GM19239 (cell line): ENCODE measurements around the gene BCAR3.

ENCODE experiments used
- DNase-seq: peaks from one replicate; pipeline ENCODE4 v3.0.0; 2011; ENCODE audit warnings: low spot score; ENCODE audit not compliant: insufficient read length
- FAIRE-seq: peaks from 2 replicates; lab custom pipeline; 2011; peaks lifted over from hg19 to GRCh38; lab: Jason Lieb, UNC

The BCAR3 gene

GRCh38 chr1:93681101-93681988 is at the start of gene BCAR3:
Gene BCAR3 (minus strand): TSS chr1:93681837. CDS start chr1:93674930, 6,907 bp downstream.
- FAIRE-seq (no peak), DNase-seq (peak; percentile 40)

- no peak for FAIRE-seq
Observed at GRCh38 chr1:93730621-93731020, 49.0 kb upstream of the BCAR3 start.

DNA sequence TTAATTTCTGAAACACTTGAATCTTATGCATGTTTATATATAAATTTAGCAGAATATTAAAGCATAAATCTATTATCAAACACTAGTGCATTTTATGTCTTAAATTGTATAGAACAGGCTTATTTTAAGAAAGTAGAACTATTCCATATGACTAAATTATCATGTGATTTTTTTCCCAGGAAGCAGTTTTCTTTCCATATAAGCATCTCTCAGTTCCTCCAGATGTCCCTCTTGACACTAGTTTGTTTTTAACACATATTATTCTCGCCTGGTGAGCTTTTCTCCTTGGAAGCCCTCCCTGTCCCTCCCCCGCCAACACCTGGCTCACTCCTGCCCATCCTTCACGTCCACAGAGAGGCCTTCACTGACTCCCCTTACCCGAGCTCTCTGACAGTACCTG is 48.3 kb upstream of the BCAR3 start:
- FAIRE-seq (no peak), DNase-seq (no peak)

More at GRCh38 chr1:93730621-93731020, 49.0 kb upstream of the BCAR3 start:
- no peak for DNase-seq

- no peak for FAIRE-seq
Observed at GRCh38 chr1:93729502-93729901, 47.9 kb upstream of the BCAR3 start.

DNA sequence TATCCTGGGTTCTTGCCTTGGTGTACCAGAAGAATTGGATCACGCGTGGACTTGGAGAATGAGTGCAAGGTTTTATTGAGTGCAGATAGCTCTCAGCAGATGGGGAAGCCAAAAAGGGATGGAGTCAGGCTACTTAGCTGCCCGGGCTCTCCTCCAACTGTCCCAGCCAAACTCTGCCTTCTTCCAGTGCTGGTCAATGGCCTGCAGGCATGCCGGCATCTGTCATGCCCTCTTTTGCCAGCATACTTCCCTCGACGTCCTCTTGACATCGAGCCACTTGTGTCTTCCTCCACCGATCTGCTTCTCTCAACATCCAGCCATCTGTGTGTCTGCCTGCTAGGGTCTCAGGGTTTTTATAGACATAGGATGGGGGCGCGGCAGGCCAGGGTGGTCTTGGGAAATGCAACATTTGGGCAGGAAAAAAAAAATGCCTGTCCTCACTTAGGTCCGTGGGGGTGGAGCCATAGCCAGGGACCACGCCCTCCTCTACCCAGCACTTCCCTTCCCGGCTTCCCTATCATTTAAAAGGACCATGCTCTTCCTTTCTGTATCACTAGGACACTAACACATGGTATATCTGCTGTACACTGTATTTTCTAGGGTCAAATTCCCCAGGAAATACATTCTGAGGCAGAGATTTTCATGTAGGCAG is 47.0 kb upstream of the BCAR3 start:
- no peak for FAIRE-seq
- no peak for DNase-seq

More at GRCh38 chr1:93729502-93729901, 47.9 kb upstream of the BCAR3 start:
- DNase-seq: no peak

- no peak for FAIRE-seq
- DNase-seq: no peak
Observed at GRCh38 chr1:93723733-93724270, 42.2 kb upstream of the BCAR3 start.

GRCh38 chr1:93723110-93723509 is 41.5 kb upstream of the BCAR3 start:
- no peak for FAIRE-seq
- DNase-seq: no peak

DNA sequence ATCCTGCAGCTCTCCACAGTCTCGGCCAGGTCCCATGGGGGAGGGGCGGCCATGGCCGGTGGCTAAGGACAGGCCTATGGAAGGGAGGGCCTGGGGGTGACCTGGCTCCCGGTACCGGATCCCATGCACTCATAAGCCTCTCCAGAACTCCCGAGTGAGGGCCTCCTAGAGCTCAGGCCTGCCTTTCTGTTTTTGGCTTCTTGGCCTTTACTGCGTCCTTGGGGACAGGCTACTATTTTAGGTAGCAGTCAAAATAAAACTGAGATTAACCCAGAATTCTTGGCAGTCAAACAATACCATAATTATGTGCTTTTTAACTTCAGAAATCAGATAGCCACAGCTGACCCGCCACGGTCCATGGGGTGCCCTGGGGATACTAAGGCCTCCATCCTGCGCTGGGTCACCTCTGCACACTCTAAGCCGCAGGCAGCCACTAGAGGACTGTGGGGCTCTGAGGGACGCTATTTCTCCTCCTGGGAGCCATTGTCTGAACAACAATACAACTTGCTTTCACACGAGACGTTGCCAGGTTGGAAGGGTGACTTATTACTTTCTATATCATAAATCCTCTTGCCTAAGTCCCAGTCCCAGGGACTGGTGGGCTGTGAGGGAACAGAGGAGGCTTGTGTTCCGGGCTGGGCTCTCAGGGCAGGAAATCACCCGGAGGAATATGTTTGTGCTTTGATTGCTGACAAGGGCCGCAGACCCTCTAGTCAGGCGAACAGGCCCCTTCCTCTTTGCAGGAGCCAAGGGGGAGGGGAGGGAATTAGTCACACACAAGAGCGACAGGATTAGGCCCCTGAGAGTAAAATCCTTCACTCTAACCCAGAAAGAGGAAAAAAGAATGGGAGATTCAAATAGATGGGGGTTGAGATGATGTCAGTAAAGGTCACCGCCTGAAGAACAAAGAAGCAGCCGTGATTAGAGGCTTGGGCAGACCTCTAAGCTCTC is 40.7 kb upstream of the BCAR3 start:
- DNase-seq (no peak), FAIRE-seq (no peak)

GRCh38 chr1:93720956-93721626 is 39.5 kb upstream of the BCAR3 start:
- DNase-seq (no peak), FAIRE-seq (no peak)

- DNase-seq (no peak), FAIRE-seq (no peak)
Observed at GRCh38 chr1:93717640-93718039, 36.0 kb upstream of the BCAR3 start.

DNA sequence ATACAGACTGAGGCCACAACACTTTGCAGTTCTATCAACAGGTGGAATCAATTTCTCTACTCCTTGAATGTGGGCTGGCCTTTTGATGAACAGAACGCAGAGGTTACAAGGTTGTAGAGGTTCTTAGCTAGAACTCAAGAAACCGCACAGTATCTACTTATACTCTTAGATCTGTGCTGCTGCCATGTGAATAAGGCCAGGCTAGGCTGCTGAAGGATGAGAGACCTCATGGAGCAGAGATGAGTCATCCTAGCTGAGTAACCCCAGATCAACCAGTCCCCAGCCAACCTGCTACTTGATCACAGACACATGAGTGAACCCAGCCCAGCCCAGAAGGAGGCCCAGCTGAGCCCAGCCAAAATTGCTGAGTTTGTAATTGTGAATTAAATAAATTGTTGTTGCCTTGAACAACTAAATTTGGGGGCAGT is 35.3 kb upstream of the BCAR3 start:
- FAIRE-seq: no peak

GRCh38 chr1:93716163-93716562 is 34.5 kb upstream of the BCAR3 start:
- DNase-seq (no peak), FAIRE-seq (no peak)

More for the DNA sequence above, 35.3 kb upstream of the BCAR3 start:
- no peak for DNase-seq

DNA sequence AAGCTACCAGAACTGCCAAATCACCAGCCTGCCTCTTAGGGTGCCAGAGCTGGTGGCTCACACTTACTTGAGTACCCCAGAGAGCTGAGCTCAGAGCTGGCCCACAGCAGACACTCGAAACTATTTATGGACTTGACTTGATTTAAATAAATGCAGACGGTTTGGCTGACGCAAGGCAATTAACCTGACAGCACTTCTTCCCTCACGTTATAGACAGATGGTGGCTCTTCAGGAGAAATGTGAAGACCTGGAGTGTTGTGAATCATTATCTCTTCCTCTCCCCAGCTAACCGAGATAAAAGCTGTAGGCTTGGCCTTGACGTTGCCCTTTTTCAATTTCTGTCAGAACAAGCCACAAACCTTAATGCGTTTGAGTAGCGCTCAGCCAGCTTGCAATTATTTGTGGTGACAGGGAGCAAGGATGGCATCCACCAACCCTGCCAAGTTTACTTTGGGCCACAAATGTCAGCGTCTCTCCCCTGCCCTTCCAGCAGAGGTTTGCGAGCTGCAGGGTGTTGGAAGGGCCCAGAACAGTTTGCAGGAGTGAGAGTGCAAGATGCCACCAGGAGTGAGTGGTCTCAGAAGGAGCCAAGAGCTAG is 34.0 kb upstream of the BCAR3 start:
- peak; percentile 95 for FAIRE-seq
- no peak for DNase-seq

GRCh38 chr1:93714356-93714755 is 32.7 kb upstream of the BCAR3 start:
- DNase-seq: no peak
- FAIRE-seq: peak; percentile 35

DNA sequence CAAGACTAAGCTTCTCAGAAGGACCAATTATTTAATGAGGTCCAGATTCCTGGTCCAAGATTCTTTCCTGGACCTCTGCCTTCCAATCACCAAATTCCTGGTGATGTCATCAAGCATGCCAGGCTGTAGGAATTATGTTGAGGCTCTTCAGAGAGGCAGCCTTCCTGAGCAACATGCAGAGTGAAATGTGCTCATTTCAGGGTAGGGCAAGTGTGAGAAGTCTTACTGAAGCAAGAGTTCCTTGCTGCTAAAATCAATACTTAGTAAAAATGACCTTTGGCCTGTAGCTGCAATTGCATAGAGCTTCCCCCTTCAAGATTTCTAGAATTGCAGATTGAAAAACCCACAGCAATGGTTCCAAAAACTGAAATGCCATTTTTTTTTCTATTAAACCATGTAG is 31.7 kb upstream of the BCAR3 start:
- FAIRE-seq (peak; percentile 70), DNase-seq (no peak)

DNA sequence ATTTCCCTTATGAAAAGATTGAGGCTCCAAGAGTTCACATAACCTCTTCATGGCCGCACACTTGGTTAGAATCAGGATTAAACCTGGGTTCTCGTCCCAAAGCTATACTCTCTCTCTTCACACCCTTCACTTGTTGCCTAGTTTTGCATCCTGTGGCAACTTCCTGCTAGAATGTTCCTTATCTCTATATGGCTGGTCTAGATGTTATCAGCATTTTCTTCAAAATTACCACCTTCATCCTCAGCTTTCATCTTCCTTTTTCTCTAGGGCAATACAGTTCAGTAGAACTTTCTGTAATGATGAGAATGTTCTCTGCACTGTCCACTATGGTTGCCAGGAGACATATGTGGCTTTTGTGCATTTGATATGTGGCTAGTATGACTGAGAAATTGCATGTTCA is 31.1 kb upstream of the BCAR3 start:
- FAIRE-seq (peak; percentile 59), DNase-seq (no peak)

DNA sequence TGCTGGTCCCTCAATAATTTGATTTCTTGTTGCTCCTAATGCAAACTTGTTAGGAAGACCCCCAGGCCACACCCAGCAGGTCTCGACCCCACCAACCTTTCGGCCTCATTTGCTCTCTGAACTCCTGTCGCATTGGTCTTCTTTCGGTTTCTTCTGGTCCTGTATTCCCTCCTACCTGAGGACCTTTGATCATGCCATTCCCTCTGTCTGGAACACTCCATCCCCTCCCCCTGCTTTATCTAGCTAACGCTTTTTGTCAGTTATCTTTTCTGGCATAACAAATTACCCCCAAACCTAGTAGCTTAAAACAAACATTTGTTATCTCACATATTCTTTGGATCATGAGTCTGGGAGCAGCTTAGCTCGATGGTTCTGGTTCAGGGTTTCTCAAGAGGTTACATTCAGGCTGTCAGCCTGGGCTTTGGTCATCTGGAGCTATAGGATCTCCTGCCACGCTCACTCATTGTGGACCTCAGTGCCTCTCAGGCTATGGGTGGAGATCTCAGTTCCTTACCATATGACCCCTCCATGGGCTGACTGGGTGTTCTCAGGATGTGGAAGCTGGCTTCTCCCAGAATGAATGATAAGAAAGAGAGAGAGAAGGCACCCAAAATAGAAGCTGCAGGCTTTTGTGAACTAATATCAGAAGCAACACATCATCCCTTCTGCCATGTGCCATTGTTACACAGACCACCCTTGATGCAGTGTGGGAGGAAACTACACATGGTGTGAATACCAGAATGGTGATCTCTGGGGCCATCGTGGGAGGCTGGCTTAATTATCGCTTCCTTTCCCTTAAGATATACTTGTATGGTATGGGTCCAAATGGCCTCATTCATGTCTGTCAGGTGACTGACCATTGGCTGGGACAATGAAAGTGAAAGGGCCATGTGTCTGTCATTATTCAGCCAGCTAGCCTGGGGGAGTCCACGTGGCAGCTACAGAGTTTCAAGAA is 29.1 kb upstream of the BCAR3 start:
- FAIRE-seq (peak; percentile 56), DNase-seq (no peak)
